Measurements from ENCODE around the gene RPL38.

DNA sequence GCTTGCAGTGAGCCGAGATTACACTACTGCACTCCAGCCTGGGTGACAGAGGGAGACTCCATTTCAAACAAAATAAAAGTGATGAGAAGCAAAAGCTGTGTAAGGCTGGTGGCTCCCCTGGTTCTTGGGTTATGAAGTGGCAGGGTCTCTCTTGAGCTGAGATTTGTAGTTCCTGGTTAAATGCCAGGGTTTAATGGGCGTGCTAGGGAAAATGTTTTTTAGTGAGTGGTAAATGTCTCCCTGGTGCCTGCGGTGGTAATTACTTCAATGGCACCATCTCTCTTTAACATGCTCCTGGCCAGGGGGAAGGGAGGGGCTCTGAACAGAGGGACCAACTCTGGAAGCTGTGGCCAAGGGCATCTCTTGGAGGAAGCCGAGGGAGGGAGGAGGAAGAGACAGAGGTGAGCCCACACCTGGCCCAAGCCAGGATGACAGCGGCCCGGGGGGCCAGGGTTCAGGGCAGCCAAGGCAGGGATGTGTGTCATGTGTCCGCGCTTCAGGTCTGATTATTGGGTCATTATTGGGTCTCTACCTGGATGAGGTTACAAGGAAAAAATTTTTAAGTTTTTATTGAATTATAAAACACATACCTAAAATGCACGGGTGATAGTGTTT lies 17.8 kb upstream of the RPL38 start:
- TF ChIP-seq, protein P1, sequence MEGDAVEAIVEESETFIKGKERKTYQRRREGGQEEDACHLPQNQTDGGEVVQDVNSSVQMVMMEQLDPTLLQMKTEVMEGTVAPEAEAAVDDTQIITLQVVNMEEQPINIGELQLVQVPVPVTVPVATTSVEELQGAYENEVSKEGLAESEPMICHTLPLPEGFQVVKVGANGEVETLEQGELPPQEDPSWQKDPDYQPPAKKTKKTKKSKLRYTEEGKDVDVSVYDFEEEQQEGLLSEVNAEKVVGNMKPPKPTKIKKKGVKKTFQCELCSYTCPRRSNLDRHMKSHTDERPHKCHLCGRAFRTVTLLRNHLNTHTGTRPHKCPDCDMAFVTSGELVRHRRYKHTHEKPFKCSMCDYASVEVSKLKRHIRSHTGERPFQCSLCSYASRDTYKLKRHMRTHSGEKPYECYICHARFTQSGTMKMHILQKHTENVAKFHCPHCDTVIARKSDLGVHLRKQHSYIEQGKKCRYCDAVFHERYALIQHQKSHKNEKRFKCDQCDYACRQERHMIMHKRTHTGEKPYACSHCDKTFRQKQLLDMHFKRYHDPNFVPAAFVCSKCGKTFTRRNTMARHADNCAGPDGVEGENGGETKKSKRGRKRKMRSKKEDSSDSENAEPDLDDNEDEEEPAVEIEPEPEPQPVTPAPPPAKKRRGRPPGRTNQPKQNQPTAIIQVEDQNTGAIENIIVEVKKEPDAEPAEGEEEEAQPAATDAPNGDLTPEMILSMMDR (conservative IDR thresholded peaks at IDR 0.05 in 1 of 2, IDR thresholded peaks at IDR 0.05 in 1 of 2; ENCODE audit: low read depth in 1 of 2, low read length in 2 of 2): no peak
- TF ChIP-seq EZH2 (IDR thresholded peaks at IDR 0.05; ENCODE audit: low read length, missing control alignments): no peak
